Activated CD4-positive, alpha-beta memory T cell treated with anti-CD3 and anti-CD28 coated beads, Interleukin-2, amount 10 ng/mL, durations not matched to agents 7 days and 5 days (primary cell): ENCODE data around the gene ZSWIM1. TPM values are rescaled to one million over a fixed set of nuclear protein-coding genes. Genes with fewer than 3 reads are reported as not detected.
"Not testable (repeated sequence)": the region's sequence is repeated elsewhere in the genome, so short reads cannot be mapped to it uniquely, and the experiment has no call there.

ENCODE experiments used
- CTCF ChIA-PET: fragments of 350-600 bp; sonication (Branson Sonifier 250); formaldehyde crosslinking; loops from one replicate; lab custom pipeline; 2021; ENCODE audit warnings: antibody characterized with exemption, inconsistent platforms; lab: Charles Lee
- POLR2A ChIA-PET: fragments of 350-600 bp; sonication (Branson Sonifier 250); formaldehyde crosslinking; loops from one replicate; lab custom pipeline; 2021; ENCODE audit warnings: antibody characterized with exemption; lab: Charles Lee
- DNase-seq: peaks from one replicate; pipeline ENCODE4 v3.0.0-alpha.2; 2020
- H3K27ac Mint-ChIP-seq: one replicate; pipeline ENCODE4 v1.8.0; 2021; ENCODE audit warnings: mild to moderate bottlenecking, mixed read lengths
- H3K27me3 Mint-ChIP-seq: one replicate; pipeline ENCODE4 v1.8.0; 2021; ENCODE audit warnings: mixed read lengths
- H3K36me3 Mint-ChIP-seq: one replicate; pipeline ENCODE4 v1.8.0; 2021; ENCODE audit warnings: low read depth, mixed read lengths
- H3K4me1 Mint-ChIP-seq: one replicate; pipeline ENCODE4 v1.8.0; 2021; ENCODE audit warnings: mixed read lengths
- H3K4me3 Mint-ChIP-seq: one replicate; pipeline ENCODE4 v1.8.0; 2021; ENCODE audit warnings: mild to moderate bottlenecking, mixed read lengths
- H3K9me3 Mint-ChIP-seq: one replicate; pipeline ENCODE4 v1.8.0; 2021; ENCODE audit warnings: mixed read lengths
- total RNA-seq, 2 experiments: library from RNA; stranded (reverse); gene quantifications; one replicate each; pipeline ENCODE4 v1.2.3, GENCODE V29; 2021

Gene ZSWIM1
- total RNA-seq, 2 experiments from 2014 or later = 2.7 to 2.9 TPM

DNA sequence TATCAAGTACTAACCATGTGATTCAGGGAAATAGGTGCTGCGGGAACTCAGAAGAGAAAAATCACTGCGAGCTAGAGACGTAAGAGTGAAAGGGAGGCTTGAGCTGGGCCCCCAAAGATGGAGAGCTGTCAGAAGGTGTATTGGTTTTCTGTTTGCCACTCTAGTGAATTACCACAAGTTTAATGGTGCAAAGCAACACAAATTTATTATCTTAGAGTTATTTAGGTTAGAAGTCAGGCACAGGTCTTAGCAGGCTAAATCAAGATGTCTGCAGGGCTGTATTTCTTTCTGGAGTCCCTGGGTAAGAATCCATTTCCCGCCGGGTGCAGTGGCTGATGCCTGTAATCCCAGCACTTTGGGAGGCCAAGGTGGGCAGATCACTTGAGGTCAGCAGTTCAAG lies 21.1 kb upstream of the ZSWIM1 start:
- ChIA-PET POLR2A (no interaction called here), CTCF (no interaction called here)
- Mint-ChIP-seq H3K27ac (no peak overlapping the region), H3K4me1 (peaks cover 44% of the 10 kb centered on the region), H3K4me3 (no peak overlapping the region), H3K9me3 (no peaks in the 10 kb centered on the region), H3K36me3 (peaks cover 18% of the 10 kb centered on the region), H3K27me3 (no peaks in the 10 kb centered on the region)
- DNase-seq = no peak

- no peak overlapping the region for H3K4me3 Mint-ChIP-seq
- H3K36me3 Mint-ChIP-seq = peaks cover 18% of the 10 kb centered on the region
- DNase-seq = no peak
- POLR2A ChIA-PET = interaction anchor here (1.3 to 1.4 kb wide), 2 partner anchors 20 to 74 kb away, joined by 5 to 7 read pairs; partner anchors contain the start of genes PCIF1 and ZSWIM1
- H3K27me3 Mint-ChIP-seq = no peaks in the 10 kb centered on the region
- no peaks in the 10 kb centered on the region for H3K9me3 Mint-ChIP-seq
- peaks cover 38% of the 10 kb centered on the region for H3K4me1 Mint-ChIP-seq
- no peak overlapping the region for H3K27ac Mint-ChIP-seq
- CTCF ChIA-PET = no interaction called here
Measured at GRCh38 chr20:45860560-45861220, 20.3 kb upstream of the ZSWIM1 start.

- no peaks in the 10 kb centered on the region for H3K27me3 Mint-ChIP-seq
- ChIA-PET CTCF (interaction anchor here (1.1 kb wide), 1 partner anchor 126 kb away, joined by 3 read pairs; no protein-coding TSS in a partner anchor), POLR2A (interaction anchor here (1.3 to 1.4 kb wide), 2 partner anchors 20 to 73 kb away, joined by 5 to 7 read pairs; partner anchors contain the start of genes PCIF1 and ZSWIM1)
- H3K36me3 Mint-ChIP-seq = peaks cover 18% of the 10 kb centered on the region
- no peak overlapping the region for H3K27ac Mint-ChIP-seq
- DNase-seq = no peak
- peaks cover 32% of the 10 kb centered on the region for H3K4me1 Mint-ChIP-seq
- no peaks in the 10 kb centered on the region for H3K9me3 Mint-ChIP-seq
- H3K4me3 Mint-ChIP-seq = no peak overlapping the region
Measured at GRCh38 chr20:45861221-45862075, 19.6 kb upstream of the ZSWIM1 start.

- CTCF ChIA-PET = no interaction called here
- H3K27ac Mint-ChIP-seq = no peak overlapping the region
- DNase-seq = no peak
- no peaks in the 10 kb centered on the region for H3K27me3 Mint-ChIP-seq
- H3K36me3 Mint-ChIP-seq = peaks cover 14% of the 10 kb centered on the region
- no peak overlapping the region for H3K4me3 Mint-ChIP-seq
- H3K4me1 Mint-ChIP-seq = peaks cover 14% of the 10 kb centered on the region
- no peaks in the 10 kb centered on the region for H3K9me3 Mint-ChIP-seq
- POLR2A ChIA-PET = interaction anchor here (0.9 to 1.7 kb wide), 2 partner anchors 17 to 67 kb away, joined by 3 to 5 read pairs; partner anchors contain the start of gene ZSWIM1
Measured at GRCh38 chr20:45863543-45864470, 17.2 kb upstream of the ZSWIM1 start.

- H3K9me3 Mint-ChIP-seq = no peaks in the 10 kb centered on the region
- ChIA-PET POLR2A (no interaction called here), CTCF (interaction anchor here (0.7 to 1.9 kb wide), 5 partner anchors 12 to 696 kb away, joined by 3 to 6 read pairs (median 3); no protein-coding TSS in a partner anchor)
- H3K4me1 Mint-ChIP-seq = no peaks in the 10 kb centered on the region
- H3K4me3 Mint-ChIP-seq = no peak overlapping the region
- no peak overlapping the region for H3K27ac Mint-ChIP-seq
- DNase-seq = no peak
- H3K36me3 Mint-ChIP-seq = peaks cover 6% of the 10 kb centered on the region
- no peaks in the 10 kb centered on the region for H3K27me3 Mint-ChIP-seq
Measured at GRCh38 chr20:45866454-45866853, 14.6 kb upstream of the ZSWIM1 start.

DNA sequence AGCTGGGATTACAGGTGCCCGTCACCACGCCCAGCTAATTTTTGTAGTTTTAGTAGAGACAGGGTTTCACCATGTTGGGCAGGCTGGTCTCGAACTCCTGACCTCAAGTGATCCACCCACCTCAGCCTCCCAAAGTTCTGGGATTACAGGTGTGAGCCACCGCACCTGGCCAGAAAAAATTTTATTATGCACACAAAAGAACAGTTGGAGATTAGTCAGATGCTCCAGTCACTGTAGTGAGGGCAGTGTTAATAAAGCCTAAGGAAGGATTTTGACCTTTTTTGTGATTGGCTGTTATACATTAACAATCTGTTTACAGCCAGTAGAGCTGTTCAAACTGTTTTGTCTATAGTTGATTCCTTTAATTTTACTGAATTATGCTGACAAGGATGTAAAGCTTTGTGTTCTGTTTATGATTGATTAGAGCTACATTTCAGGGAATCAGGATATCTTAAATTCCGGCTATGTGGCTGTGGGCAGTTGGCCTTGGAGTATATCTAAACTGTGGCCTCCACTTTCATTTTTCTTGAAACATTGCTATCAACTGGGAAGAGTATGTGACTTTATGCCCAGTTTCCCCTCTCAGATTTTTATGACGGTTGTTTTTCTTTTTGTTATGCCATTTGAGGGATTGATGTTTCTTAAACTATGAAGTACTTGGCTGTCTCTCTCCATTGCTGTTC lies 13.8 kb upstream of the ZSWIM1 start:
- H3K27ac Mint-ChIP-seq = no peak overlapping the region
- no peaks in the 10 kb centered on the region for H3K27me3 Mint-ChIP-seq
- ChIA-PET POLR2A (interaction anchor here (1.0 kb wide), 1 partner anchor 11 kb away, joined by 4 read pairs; no protein-coding TSS in a partner anchor), CTCF (interaction anchor here (1.9 kb wide), 1 partner anchor 68 kb away, joined by 6 read pairs; no protein-coding TSS in a partner anchor)
- H3K9me3 Mint-ChIP-seq = no peaks in the 10 kb centered on the region
- no peaks in the 10 kb centered on the region for H3K4me1 Mint-ChIP-seq
- no peak for DNase-seq
- no peak overlapping the region for H3K4me3 Mint-ChIP-seq
- H3K36me3 Mint-ChIP-seq = peaks cover 6% of the 10 kb centered on the region

GRCh38 chr20:45867819-45868176 lies 13.2 kb upstream of the ZSWIM1 start:
- Mint-ChIP-seq H3K4me3 (no peak overlapping the region), H3K9me3 (no peaks in the 10 kb centered on the region), H3K36me3 (peaks cover 8% of the 10 kb centered on the region), H3K4me1 (no peaks in the 10 kb centered on the region), H3K27ac (no peak overlapping the region), H3K27me3 (no peaks in the 10 kb centered on the region)
- POLR2A ChIA-PET = interaction anchor here (1.0 kb wide), 1 partner anchor 11 kb away, joined by 4 read pairs; no protein-coding TSS in a partner anchor
- DNase-seq = no peak
- CTCF ChIA-PET = interaction anchor here (1.9 kb wide), 1 partner anchor 68 kb away, joined by 6 read pairs; no protein-coding TSS in a partner anchor

GRCh38 chr20:45872626-45873025 lies 8.4 kb upstream of the ZSWIM1 start:
- Mint-ChIP-seq H3K4me3 (no peak overlapping the region), H3K36me3 (peaks cover 8% of the 10 kb centered on the region), H3K27ac (no peak overlapping the region), H3K4me1 (no peaks in the 10 kb centered on the region), H3K9me3 (no peaks in the 10 kb centered on the region), H3K27me3 (no peaks in the 10 kb centered on the region)
- POLR2A ChIA-PET = interaction anchor here (2.1 to 2.2 kb wide), 2 partner anchors 9 to 15 kb away, joined by 8 to 12 read pairs; partner anchors contain the start of genes ACOT8, ZSWIM1 and ZSWIM3
- DNase-seq = no peak
- CTCF ChIA-PET = no interaction called here

GRCh38 chr20:45873409-45874103 lies 7.5 kb upstream of the ZSWIM1 start:
- Mint-ChIP-seq H3K4me1 (no peaks in the 10 kb centered on the region), H3K27me3 (no peaks in the 10 kb centered on the region), H3K36me3 (peaks cover 8% of the 10 kb centered on the region), H3K27ac (no peak overlapping the region), H3K4me3 (no peak overlapping the region), H3K9me3 (no peaks in the 10 kb centered on the region)
- POLR2A ChIA-PET = interaction anchor here (1.5 to 2.2 kb wide), 3 partner anchors 8 to 16 kb away, joined by 5 to 12 read pairs (median 8); partner anchors contain the start of genes ACOT8, ZSWIM1 and ZSWIM3
- CTCF ChIA-PET = interaction anchor here (0.8 to 1.2 kb wide), 2 partner anchors 11 to 12 kb away, joined by 3 to 7 read pairs; no protein-coding TSS in a partner anchor
- no peak for DNase-seq

DNA sequence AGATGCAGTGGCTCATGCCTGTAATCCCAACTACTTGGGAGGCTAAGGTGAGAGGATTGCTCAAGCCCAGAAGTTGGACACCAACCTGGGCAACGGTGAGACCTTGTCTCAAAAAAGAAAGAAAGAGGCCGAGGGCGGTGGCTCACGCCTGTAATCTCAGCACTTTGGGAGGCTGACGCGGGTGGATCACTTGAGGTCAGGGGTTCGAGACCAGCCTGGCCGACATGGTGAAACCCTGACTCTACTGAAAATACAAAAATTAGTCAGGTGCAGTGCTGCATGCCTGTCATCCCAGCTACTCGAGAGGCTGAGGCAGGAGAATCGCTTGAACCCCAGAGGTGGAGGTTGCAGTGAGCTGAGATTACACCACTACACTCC lies 6.9 kb upstream of the ZSWIM1 start:
- not testable (repeated sequence) for H3K4me3 Mint-ChIP-seq, H3K27me3 Mint-ChIP-seq, DNase-seq, H3K36me3 Mint-ChIP-seq, H3K27ac Mint-ChIP-seq, H3K4me1 Mint-ChIP-seq, H3K9me3 Mint-ChIP-seq
- POLR2A ChIA-PET = interaction anchor here (1.5 kb wide), 1 partner anchor 17 kb away, joined by 5 read pairs; the partner anchor contains the start of genes ACOT8 and ZSWIM3
- CTCF ChIA-PET = interaction anchor here (0.7 to 1.2 kb wide), 2 partner anchors 11 to 103 kb away, joined by 4 to 7 read pairs; no protein-coding TSS in a partner anchor

- CTCF ChIA-PET = interaction anchor here (0.7 to 1.2 kb wide), 2 partner anchors 11 to 104 kb away, joined by 4 to 7 read pairs; no protein-coding TSS in a partner anchor
- H3K36me3 Mint-ChIP-seq = peaks cover 8% of the 10 kb centered on the region
- POLR2A ChIA-PET = interaction anchor here (1.5 kb wide), 1 partner anchor 17 kb away, joined by 5 read pairs; the partner anchor contains the start of genes ACOT8 and ZSWIM3
- H3K27me3 Mint-ChIP-seq = no peaks in the 10 kb centered on the region
- DNase-seq = no peak
- no peak overlapping the region for H3K27ac Mint-ChIP-seq
- no peaks in the 10 kb centered on the region for H3K4me1 Mint-ChIP-seq
- no peaks in the 10 kb centered on the region for H3K9me3 Mint-ChIP-seq
- H3K4me3 Mint-ChIP-seq = no peak overlapping the region
Measured at GRCh38 chr20:45874576-45874975, 6.5 kb upstream of the ZSWIM1 start.
